SK-MEL-5 (cell line): ENCODE data around the gene MLKL. TPM values are rescaled to one million over a fixed set of nuclear protein-coding genes. Genes with fewer than 3 reads are reported as not detected.

Experiments
- DNase-seq: peaks from one replicate; pipeline ENCODE4 v3.0.0-alpha.2; 2016; ENCODE audit warnings: low read depth, low spot score
- in situ Hi-C: cut with HindIII; loops from 2 replicates; pipeline ENCODE4 v1.10.0; 2016; ENCODE audit warnings: low sequenced_read_pairs, high pct_unique_total_duplicates, low pct_unique_long_range_greater_than_20kb
- polyA plus RNA-seq, 2 experiments: library from polyadenylated mRNA; depleted of rRNA; stranded (reverse); fragments of >200 nt; gene quantifications; 2 replicates each; pipeline ENCODE4 v1.2.3, GENCODE V29; 2015
- total RNA-seq: library from RNA; depleted of rRNA; stranded (reverse); fragments of >200 nt; shearing (Covaris generic); gene quantifications from 2 replicates; pipeline ENCODE4 v1.2.3, GENCODE V29; 2014; rRNA removed

MLKL gene
- 6.0 and 7.9 TPM in 2 replicates for total RNA-seq
- polyA plus RNA-seq (2015; cell fraction: cytosol; rRNA removed): 6.8 and 13.1 TPM in 2 replicates
- polyA plus RNA-seq (2015; cell fraction: nucleus; rRNA removed): 26.6 and 35.9 TPM in 2 replicates

GRCh38 chr16:74700438-74701225, at the start of gene MLKL:
Gene MLKL (minus strand): TSS chr16:74700862. CDS start chr16:74695757, 5,105 bp downstream.
- in situ Hi-C loops: no loop called here
- peak; percentile 40 for DNase-seq

- DNase-seq: no peak
- in situ Hi-C loops: no loop called here
Measured at GRCh38 chr16:74749291-74750055, 48.8 kb upstream of the MLKL start.

GRCh38 chr16:74748616-74749026, 48.0 kb upstream of the MLKL start:
- peak; percentile 51 for DNase-seq
- in situ Hi-C loops: no loop called here

- DNase-seq: no peak
- in situ Hi-C loops: no loop called here
Measured at GRCh38 chr16:74747716-74748615, 47.3 kb upstream of the MLKL start.

- in situ Hi-C loops: no loop called here
- DNase-seq: no peak
Measured at GRCh38 chr16:74745926-74746325, 45.3 kb upstream of the MLKL start.

GRCh38 chr16:74745109-74745615, 44.5 kb upstream of the MLKL start:
- in situ Hi-C loops: no loop called here
- DNase-seq: no peak

- no peak for DNase-seq
Measured at GRCh38 chr16:74744566-74744965, 43.9 kb upstream of the MLKL start.

GRCh38 chr16:74743668-74744299, 43.1 kb upstream of the MLKL start:
- no peak for DNase-seq
- in situ Hi-C loops: no loop called here

More at GRCh38 chr16:74744566-74744965, 43.9 kb upstream of the MLKL start:
- in situ Hi-C loops: no loop called here

- in situ Hi-C loops: no loop called here
- no peak for DNase-seq
Measured at GRCh38 chr16:74743045-74743667, 42.5 kb upstream of the MLKL start.

GRCh38 chr16:74742051-74742481, 41.4 kb upstream of the MLKL start:
- no peak for DNase-seq
- in situ Hi-C loops: no loop called here

GRCh38 chr16:74740795-74741304, 40.2 kb upstream of the MLKL start:
- DNase-seq: peak; percentile 45
- in situ Hi-C loops: no loop called here

- DNase-seq: no peak
- in situ Hi-C loops: no loop called here
Measured at GRCh38 chr16:74739275-74739674, 38.6 kb upstream of the MLKL start.

- no peak for DNase-seq
- in situ Hi-C loops: no loop called here
Measured at GRCh38 chr16:74738816-74739215, 38.2 kb upstream of the MLKL start.

GRCh38 chr16:74738113-74738541, 37.5 kb upstream of the MLKL start:
- in situ Hi-C loops: no loop called here
- DNase-seq: no peak

GRCh38 chr16:74737521-74737920, 36.9 kb upstream of the MLKL start:
- in situ Hi-C loops: no loop called here
- no peak for DNase-seq

- no peak for DNase-seq
- in situ Hi-C loops: no loop called here
Measured at GRCh38 chr16:74736531-74737157, 36.0 kb upstream of the MLKL start.
